ENCODE results near the gene SLC1A4. TPM values are rescaled to one million over a fixed set of nuclear protein-coding genes. Genes with fewer than 3 reads are reported as not detected.
"Not testable (repeated sequence)": the region's sequence is repeated elsewhere in the genome, so short reads cannot be mapped to it uniquely, and the experiment has no call there.

The SLC1A4 gene
- polyA plus RNA-seq, 3 donors from 2014 or later: 7.0 to 10.4 (median 8.2) TPM

DNA sequence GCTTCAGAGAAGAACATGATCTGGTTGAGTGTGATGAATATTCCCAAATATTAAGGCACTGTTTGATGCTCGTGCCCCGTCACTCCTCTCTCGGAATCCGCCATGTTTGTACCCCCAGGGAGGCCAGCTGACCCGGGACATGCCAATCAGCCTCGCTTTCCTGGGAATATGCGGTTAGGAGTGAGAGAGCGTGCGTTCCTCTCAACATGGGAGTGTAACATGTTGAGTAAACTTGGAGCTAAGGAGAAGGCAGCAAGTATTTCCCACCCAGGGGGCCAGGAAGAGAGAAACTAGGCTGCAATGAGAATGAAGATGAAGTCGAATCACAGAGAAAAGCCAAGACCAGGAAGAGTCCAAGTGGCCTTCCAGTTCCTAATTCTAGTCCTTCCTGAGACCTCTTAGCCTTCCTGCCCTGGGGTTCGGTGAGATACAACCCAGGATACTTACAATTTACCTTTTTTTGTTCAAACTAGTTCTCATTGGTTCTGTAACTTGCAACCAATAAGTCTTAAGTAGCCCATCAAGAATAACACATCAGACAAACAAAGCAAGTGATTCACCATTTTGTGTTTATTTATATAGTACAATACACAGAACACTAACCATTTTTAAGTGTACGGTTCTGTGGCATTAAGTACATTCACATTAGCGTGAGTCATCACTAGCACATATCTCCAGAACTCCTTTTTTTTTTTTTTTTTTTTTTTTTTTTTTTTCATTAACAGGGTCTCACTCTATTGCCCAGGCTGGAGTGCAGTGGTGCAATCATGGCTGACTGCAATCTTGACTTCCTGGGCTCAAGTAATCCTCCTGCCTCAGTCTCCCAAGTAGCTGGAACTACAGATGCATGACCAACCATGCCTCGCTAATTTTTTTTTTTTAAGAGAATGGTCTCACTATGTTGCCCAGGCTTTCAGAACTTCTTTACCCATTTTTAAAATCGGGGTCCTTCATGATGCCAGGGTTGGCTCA lies 36.4 kb upstream of the SLC1A4 start:
- Mint-ChIP-seq H3K27ac (no peak overlapping the region), H3K4me1 (peaks cover under 1 to 7% of the 10 kb centered on the region in 2 donors), H3K36me3 (no peaks in the 10 kb centered on the region), H3K27me3 (ENCODE audit: low read depth in 3 of 3) (peaks cover 2 to 4% (median 2%) of the 10 kb centered on the region in 3 donors), H3K9me3 (no peaks in the 10 kb centered on the region), H3K4me3 (no peak overlapping the region)
- no peak for DNase-seq

DNA sequence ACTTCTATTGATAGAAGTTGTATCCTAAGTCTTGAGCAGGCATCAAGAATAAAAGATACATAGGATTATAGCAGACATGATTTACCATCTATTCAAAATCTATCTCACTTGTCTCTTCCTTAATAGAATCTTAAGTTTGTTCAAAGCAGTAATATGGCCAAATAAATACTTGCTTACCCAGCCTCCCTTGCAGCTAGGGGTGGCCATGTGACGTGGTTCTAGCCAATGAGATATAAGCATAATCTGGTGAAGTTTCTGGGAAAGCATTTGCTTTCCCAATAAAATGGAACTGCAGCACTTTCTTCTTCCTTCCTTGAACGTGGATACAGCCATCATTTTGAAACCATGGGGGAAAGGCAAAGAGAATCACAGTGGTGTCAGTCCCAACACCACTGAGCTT lies 33.7 kb upstream of the SLC1A4 start:
- no peak for DNase-seq
- Mint-ChIP-seq H3K4me3 (no peak overlapping the region), H3K4me1 (no peaks in the 10 kb centered on the region), H3K27me3 (ENCODE audit: low read depth in 3 of 3) (peaks cover 2 to 5% (median 2%) of the 10 kb centered on the region in 3 donors), H3K9me3 (no peaks in the 10 kb centered on the region), H3K36me3 (no peaks in the 10 kb centered on the region), H3K27ac (no peak overlapping the region)

DNA sequence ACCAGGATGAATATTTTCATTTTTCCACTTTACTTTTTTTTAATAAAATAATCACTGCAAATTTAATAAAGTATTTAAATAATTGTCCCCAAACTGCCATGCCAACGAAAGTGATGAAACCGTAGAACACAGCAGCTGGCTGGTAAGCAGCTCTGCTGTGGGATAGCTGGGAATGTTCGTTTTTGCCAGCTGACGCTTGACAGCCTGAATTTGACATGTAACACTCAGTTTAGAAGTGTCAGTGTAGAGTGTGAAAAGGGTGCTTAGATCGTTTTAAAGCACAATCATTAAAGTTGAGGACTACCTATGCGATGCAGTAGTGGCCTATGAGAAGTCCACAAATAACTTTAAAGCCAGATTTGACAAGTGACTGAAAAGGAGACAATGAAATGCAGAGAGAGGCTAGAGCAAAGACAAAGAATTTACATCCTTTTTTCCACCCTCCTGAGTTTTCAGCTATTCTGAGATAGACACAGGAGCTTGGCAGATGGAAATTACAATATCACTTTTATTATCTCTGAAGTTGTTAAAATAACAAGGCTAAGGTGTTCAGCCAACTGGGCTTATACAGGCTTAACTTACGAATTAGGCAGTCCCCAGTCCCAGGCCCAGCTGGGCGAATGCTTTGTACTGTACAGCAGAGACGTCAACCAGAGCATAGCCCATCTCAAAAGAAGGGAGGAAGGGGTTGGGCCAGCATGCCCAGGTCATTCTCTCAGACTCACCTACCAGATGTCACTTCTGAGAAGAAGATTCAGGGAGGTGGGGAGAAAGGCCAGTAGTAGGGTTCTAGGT lies 31.9 kb upstream of the SLC1A4 start:
- H3K4me3 Mint-ChIP-seq: no peak overlapping the region
- H3K27ac Mint-ChIP-seq: peak overlapping the region in 1 of 6 donors; percentile 19
- DNase-seq: no peak
- no peaks in the 10 kb centered on the region for H3K9me3 Mint-ChIP-seq
- no peaks in the 10 kb centered on the region for H3K4me1 Mint-ChIP-seq
- peaks cover 0 to 5% (median 2%) of the 10 kb centered on the region in 3 donors for H3K27me3 Mint-ChIP-seq (ENCODE audit: low read depth in 3 of 3)
- no peaks in the 10 kb centered on the region for H3K36me3 Mint-ChIP-seq

DNA sequence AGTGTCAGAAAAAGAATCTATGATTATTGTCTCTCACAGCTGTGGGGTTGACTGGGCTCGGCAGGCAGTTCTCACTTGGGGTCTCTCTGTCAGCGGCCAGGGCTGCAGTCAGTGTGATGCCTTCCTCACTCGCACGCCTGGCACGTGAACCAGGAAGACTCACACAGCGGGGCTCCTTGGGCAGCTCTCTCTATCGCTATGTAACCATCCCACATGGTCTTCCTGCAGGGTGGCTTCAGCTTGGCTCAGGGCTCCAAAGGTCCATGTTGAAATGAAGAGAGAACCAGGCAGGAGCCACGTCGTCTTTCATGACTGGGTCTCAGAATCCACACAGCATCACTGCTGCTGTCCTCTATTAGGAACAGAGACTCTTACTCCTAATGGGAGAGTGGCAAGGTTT lies 30.6 kb upstream of the SLC1A4 start:
- Mint-ChIP-seq H3K4me3 (no peak overlapping the region), H3K27ac (no peak overlapping the region), H3K4me1 (no peaks in the 10 kb centered on the region), H3K36me3 (no peaks in the 10 kb centered on the region), H3K27me3 (ENCODE audit: low read depth in 3 of 3) (peaks cover 0 to 2% (median 1%) of the 10 kb centered on the region in 3 donors), H3K9me3 (no peaks in the 10 kb centered on the region)
- no peak for DNase-seq

DNA sequence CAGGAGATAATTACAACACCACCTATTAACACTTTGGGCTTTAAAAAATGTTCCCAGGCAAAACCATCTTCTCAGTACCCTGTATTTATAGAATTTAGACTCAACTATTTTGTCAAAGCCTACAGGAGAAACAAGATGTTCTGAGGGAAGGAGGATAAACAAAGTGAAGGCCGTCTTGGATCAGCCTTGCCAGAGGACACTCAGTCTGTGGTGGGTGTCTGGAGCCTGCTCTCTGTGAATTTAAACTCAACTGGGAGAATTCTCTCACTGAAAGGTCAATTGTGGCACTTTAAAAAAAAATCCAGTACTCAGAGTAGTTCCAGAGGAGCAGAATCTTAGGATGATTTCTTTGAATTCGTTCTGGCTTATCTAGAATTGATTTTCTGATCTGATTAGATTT lies 28.4 kb upstream of the SLC1A4 start:
- H3K27ac Mint-ChIP-seq: no peak overlapping the region
- DNase-seq: no peak
- H3K4me3 Mint-ChIP-seq: no peak overlapping the region
- no peaks in the 10 kb centered on the region for H3K36me3 Mint-ChIP-seq
- H3K9me3 Mint-ChIP-seq: no peaks in the 10 kb centered on the region
- H3K4me1 Mint-ChIP-seq: no peaks in the 10 kb centered on the region
- H3K27me3 Mint-ChIP-seq (ENCODE audit: low read depth in 3 of 3): peaks cover 0 to 2% (median 1%) of the 10 kb centered on the region in 3 donors

DNA sequence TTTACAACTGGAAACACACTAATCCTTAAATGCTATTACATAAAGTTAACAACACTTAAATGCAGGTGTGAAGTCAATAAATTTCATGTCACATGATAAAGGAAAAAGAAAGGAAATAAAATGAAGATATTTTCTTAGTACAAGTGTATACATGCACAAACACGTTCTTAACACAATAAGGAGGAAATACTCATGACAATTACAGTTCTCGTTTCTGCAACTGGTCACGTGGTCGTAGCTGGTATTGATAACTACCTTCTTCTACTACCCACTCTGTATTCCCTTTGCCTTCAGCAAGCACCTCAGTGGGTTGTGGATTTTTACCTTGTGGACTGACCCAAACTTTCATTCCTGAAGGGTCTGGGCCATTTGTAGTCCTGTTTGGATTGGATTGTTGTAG lies 26.1 kb upstream of the SLC1A4 start:
- not testable (repeated sequence) for H3K9me3 Mint-ChIP-seq; H3K36me3 Mint-ChIP-seq; DNase-seq; H3K4me1 Mint-ChIP-seq; H3K4me3 Mint-ChIP-seq; H3K27me3 Mint-ChIP-seq (ENCODE audit: low read depth in 3 of 3)
- H3K27ac Mint-ChIP-seq: peak overlapping the region in 1 of 6 donors; percentile 2

DNA sequence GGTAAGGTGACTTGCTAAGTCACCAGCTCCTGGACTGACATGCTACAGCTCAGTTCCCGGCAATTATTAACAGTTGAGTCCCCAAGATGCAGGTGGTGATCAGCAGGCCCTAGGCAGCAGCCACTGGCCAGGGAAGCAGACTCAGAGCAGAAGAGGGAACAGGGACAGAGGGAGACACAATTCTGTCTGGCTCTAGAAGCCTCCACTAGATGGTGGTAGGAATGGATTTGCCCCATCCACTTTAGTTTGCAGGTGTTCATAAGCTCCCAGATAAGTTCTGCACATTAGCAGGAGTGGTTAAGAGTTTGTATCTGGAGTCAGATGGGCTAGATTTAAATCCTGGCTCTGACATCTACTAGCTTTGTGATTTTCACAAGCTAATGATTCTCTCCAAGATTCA lies 25.5 kb upstream of the SLC1A4 start:
- no peak for DNase-seq
- Mint-ChIP-seq H3K4me3 (no peak overlapping the region), H3K27ac (no peak overlapping the region), H3K4me1 (no peaks in the 10 kb centered on the region), H3K27me3 (ENCODE audit: low read depth in 3 of 3) (peaks cover 0 to 2% (median 0%) of the 10 kb centered on the region in 3 donors), H3K9me3 (no peaks in the 10 kb centered on the region), H3K36me3 (no peaks in the 10 kb centered on the region)

DNA sequence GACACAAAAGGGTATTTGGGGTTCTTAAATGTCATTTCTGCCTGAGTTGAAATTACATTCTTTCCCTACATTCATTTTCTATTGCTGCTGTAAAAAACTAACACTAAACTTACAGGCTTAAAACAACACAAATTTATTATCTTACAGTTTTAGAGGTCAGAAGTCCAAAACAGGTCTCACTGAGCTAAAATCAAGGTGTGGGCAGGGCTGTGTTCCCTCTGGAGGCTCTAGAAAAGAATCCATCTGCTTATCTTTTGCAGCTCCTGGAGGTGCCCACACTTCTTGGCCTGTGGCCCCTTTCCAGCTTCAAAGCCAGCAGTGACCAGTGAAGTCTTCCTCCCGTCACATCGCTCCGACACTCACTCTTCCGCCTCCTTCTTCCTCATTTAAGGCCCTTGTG lies 23.2 kb upstream of the SLC1A4 start:
- no peaks in the 10 kb centered on the region for H3K36me3 Mint-ChIP-seq
- no peak overlapping the region for H3K4me3 Mint-ChIP-seq
- peaks cover 0 to 2% (median 2%) of the 10 kb centered on the region in 3 donors for H3K27me3 Mint-ChIP-seq (ENCODE audit: low read depth in 3 of 3)
- peaks cover 0 to 7% of the 10 kb centered on the region in 2 donors for H3K4me1 Mint-ChIP-seq
- no peaks in the 10 kb centered on the region for H3K9me3 Mint-ChIP-seq
- no peak for DNase-seq
- no peak overlapping the region for H3K27ac Mint-ChIP-seq

DNA sequence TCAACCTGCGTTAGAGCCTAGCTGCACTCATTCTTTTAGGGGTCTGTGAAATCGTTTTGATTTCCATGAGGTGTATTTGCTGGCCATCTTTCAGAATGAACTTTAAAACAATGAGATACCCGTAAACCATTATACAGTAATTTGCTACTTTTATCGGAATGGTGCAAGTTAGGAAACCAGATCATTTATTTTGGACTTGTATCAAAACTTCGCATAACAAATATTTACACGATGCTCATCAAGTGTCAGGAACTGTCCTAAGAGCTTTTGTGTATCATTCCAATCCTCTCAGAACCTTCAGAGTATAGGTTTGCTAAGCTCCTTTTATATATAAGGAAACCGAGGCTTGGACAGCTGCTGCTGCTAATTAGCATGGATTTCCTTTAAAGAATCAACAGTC lies 22.4 kb upstream of the SLC1A4 start:
- no peaks in the 10 kb centered on the region for H3K36me3 Mint-ChIP-seq
- H3K9me3 Mint-ChIP-seq: no peaks in the 10 kb centered on the region

DNA sequence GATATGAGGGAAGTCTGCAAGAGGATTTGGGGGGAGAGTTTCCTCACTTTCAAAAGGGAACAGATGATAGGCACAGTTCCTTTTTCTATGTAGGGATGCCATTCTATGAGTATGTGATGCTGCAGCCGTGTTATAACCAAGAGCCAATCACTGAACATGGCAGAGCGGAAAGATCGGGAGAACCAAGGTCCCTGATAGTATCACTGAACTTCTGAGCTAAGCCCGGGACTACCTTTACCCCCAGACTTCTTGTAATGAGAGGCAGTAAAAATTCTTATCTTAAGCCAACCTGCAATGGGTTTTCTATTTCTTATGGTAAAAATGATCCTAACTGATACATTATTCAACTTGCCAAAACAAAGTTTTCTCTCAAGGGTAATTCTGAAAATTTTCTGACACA lies 21.6 kb upstream of the SLC1A4 start:
- Mint-ChIP-seq H3K9me3 (no peaks in the 10 kb centered on the region), H3K27me3 (ENCODE audit: low read depth in 3 of 3) (peaks cover 0 to 2% (median 2%) of the 10 kb centered on the region in 3 donors), H3K4me1 (peaks cover 0 to 7% of the 10 kb centered on the region in 2 donors), H3K36me3 (no peaks in the 10 kb centered on the region), H3K27ac (no peak overlapping the region), H3K4me3 (no peak overlapping the region)
- no peak for DNase-seq

More for the DNA sequence above, 22.4 kb upstream of the SLC1A4 start:
- no peak for DNase-seq
- Mint-ChIP-seq H3K27me3 (ENCODE audit: low read depth in 3 of 3) (peaks cover 0 to 2% (median 2%) of the 10 kb centered on the region in 3 donors), H3K27ac (no peak overlapping the region), H3K4me1 (peaks cover 0 to 7% of the 10 kb centered on the region in 2 donors), H3K4me3 (no peak overlapping the region)

DNA sequence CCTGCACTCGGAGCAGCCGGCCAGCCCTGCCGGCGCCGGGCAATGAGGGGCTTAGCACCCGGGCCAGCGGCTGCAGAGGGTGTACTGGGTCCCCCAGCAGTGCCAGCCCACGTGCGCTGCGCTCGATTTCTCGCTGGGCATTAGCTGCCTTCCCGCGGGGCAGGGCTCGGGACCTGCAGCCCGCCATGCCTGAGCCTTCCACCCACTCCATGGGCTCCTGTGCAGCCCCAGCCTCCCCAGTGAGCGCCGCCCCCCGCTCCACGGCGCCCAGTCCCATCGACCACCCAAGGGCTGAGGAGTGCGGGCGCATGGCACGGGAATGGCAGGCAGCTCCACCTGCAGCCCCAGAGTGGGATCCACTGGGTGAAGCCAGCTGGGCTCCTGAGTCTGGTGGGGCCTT lies 20.1 kb upstream of the SLC1A4 start:
- DNase-seq; H3K9me3 Mint-ChIP-seq; H3K27me3 Mint-ChIP-seq (ENCODE audit: low read depth in 3 of 3); H3K36me3 Mint-ChIP-seq; H3K27ac Mint-ChIP-seq; H3K4me1 Mint-ChIP-seq; H3K4me3 Mint-ChIP-seq: not testable (repeated sequence)

DNA sequence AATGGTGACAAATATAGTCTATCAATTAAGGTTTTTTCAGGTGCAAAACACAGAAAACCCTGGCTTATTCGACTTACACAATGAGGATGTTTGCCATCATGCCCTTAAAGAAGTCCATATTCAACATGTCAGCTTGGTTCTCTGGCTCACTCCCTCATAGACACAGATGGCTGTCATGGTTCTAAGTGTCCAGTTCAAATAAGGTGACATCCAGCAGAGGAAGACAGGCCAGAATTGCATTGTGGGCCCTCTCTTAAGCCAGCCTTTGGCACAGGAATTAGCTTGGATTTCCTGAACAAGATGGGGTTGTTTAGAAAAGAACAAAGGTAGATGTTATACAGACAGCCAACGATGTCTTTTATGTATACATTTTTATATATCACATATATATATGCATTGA lies 18.7 kb upstream of the SLC1A4 start:
- no peak overlapping the region for H3K4me3 Mint-ChIP-seq
- no peaks in the 10 kb centered on the region for H3K36me3 Mint-ChIP-seq
- H3K4me1 Mint-ChIP-seq: peaks cover 0 to 20% of the 10 kb centered on the region in 2 donors
- no peak for DNase-seq
- no peak overlapping the region for H3K27ac Mint-ChIP-seq
- no peaks in the 10 kb centered on the region for H3K9me3 Mint-ChIP-seq
- peaks cover 0 to 2% (median 2%) of the 10 kb centered on the region in 3 donors for H3K27me3 Mint-ChIP-seq (ENCODE audit: low read depth in 3 of 3)

DNA sequence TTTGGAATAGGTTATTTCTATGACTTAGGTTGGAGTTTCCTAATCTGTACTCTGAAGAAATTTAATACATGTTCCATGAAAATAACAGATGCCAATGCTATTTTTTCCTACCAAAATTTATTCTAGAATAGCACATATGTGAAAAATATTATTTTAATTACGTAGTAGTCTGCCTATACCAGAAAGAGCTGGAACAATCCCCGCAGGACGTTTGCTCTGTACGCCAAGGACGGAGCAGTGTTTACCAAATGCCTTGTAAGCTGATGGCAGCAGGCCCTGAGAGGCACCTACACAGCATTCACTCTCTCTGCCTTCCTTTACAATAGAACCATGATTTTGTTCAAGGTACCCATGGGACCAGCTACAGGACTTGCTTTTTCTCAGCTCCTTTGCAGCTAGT lies 16.8 kb upstream of the SLC1A4 start:
- Mint-ChIP-seq H3K4me1 (peaks cover 0 to 20% of the 10 kb centered on the region in 2 donors), H3K9me3 (no peaks in the 10 kb centered on the region), H3K27ac (no peak overlapping the region), H3K4me3 (no peak overlapping the region), H3K27me3 (ENCODE audit: low read depth in 3 of 3) (peaks cover 0 to 2% (median 0%) of the 10 kb centered on the region in 3 donors), H3K36me3 (no peaks in the 10 kb centered on the region)
- DNase-seq: no peak

DNA sequence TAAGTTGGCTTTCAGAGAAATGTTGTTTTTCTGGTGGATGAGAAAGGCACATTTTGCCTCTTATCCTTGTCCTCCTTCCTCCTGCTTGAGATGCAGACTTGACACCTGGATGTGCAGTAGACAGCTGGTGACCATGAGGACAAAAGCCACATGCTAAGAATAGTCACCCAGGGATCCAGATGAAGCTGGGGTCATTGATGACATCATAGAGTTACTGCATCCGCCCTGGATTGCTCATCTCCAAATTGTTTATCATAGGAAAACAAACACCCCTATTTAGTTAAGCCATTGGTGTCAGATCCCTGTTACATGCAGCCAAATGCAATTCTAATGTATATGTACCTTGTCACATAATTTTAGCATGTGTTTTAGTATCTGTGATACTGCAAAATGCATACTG lies 16.3 kb upstream of the SLC1A4 start:
- peaks cover 0 to 20% of the 10 kb centered on the region in 2 donors for H3K4me1 Mint-ChIP-seq
- no peaks in the 10 kb centered on the region for H3K9me3 Mint-ChIP-seq

More for the DNA sequence above, 16.3 kb upstream of the SLC1A4 start:
- H3K27me3 Mint-ChIP-seq (ENCODE audit: low read depth in 3 of 3): peaks cover 0 to 2% (median 0%) of the 10 kb centered on the region in 3 donors
- no peak overlapping the region for H3K4me3 Mint-ChIP-seq
- H3K27ac Mint-ChIP-seq: no peak overlapping the region
- DNase-seq: no peak
- no peaks in the 10 kb centered on the region for H3K36me3 Mint-ChIP-seq

All from immature natural killer cell (primary cell).